Right renal pelvis (tissue), 4 donors: ENCODE measurements around the gene RALGAPA2. TPM values are rescaled to one million over a fixed set of nuclear protein-coding genes. Genes with fewer than 3 reads are reported as not detected.
A peak's percentile ranks its signal among the peaks of the same experiment; 100 is the strongest.

Experiments
- DNase-seq, 4 donors: peaks; one replicate each; pipeline ENCODE4 v3.0.0-alpha.2; 2013; ENCODE audit warnings: low read depth in 4 of 4, low spot score in 3 of 4, missing footprints in 1 of 4
- polyA plus RNA-seq, 4 donors: library from polyadenylated mRNA; unstranded; fragments of 120-200 nt; gene quantifications; one replicate each; pipeline ENCODE4 v1.2.1, GENCODE V29; 2013; ENCODE audit not compliant: insufficient read length in 4 of 4

RALGAPA2 gene
- polyA plus RNA-seq, 4 donors = 18.3 to 22.8 (median 19.5) TPM

GRCh38 chr20:20482453-20482852, 230.0 kb downstream of the RALGAPA2 start:
- no peak for DNase-seq

DNA sequence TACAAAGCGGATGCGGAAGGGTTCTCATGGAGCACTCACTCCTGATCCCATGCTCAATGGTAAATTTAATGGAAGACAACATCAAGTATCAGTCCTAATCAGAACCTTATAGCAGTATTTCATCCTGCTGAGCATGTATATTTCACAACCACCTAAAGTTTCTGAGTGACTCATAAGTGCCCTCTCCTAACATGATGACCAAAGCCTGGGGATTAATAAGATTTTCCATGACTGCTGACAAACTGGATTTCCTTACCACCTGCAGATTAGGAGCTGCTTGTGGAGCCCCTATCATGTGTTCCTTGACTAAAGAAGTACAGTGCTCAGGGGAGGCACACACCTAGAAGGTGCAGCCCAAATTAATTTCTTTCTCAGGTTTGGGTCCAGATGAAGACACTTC, 231.8 kb downstream of the RALGAPA2 start:
- no peak for DNase-seq

GRCh38 chr20:20480126-20480525, 232.3 kb downstream of the RALGAPA2 start:
- DNase-seq = no peak

DNA sequence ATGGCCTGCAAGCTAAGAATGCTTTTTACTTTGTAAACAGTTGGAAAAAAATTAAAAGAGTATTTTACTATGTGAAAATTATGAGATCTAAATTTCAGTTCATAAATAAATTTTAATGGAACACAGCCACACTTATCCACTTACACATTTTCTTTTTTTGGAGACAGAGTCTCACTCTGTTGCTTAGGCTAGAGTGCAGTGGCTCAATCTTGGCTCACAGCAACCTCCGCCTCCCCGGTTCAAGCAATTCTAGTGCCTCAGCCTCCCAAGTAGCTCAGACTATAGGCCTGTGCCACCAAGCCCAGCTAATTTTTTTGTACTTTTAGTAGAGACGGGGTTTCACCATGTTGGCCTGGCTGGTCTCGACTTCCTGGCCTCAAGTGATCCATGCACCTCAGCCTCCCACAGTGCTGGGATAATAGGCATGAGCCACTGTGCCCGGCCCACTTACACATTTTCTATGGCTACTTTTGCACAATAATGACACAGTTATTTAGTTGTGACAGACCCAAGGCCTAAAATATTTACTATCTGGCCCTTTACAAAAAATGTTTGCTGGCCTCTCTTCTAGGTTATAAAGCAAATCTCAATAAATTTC, 234.9 kb downstream of the RALGAPA2 start:
- DNase-seq = no peak

DNA sequence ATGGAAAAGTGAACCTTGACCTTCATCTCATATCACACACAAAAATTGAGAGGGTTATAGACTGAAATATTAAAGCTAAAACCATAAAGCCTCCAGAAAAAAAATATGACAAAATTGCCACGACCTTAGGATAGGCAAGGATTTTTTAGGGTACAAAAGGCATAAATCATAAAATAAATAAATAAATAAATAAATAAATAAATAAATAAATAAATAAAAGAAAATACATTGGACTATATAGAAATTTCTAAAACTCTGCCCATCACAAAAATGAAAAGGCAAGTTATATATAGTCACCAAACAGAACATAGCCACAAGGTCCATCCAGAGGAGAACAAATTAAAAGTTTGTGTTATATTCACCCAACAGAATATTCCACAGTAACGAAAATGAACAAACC, 235.9 kb downstream of the RALGAPA2 start:
- no peak for DNase-seq

DNA sequence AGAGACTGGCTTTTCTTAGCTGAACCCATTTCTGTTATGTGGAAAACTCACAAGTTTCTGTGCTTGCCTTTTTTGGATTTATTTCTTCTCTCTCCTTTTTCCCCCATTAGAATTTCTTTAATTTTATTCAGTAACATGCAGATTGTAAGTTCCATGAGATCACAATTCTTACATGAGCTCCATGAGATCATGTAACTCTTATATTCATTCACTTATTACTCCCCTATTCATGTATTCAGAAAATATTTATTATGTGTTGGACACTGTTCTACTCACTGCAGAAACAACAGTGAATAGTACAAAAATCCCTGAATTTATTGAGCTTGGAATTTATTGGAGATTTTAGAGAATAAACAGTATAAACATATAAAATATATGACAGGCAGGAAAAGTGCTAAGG, 238.8 kb downstream of the RALGAPA2 start:
- no peak for DNase-seq

DNA sequence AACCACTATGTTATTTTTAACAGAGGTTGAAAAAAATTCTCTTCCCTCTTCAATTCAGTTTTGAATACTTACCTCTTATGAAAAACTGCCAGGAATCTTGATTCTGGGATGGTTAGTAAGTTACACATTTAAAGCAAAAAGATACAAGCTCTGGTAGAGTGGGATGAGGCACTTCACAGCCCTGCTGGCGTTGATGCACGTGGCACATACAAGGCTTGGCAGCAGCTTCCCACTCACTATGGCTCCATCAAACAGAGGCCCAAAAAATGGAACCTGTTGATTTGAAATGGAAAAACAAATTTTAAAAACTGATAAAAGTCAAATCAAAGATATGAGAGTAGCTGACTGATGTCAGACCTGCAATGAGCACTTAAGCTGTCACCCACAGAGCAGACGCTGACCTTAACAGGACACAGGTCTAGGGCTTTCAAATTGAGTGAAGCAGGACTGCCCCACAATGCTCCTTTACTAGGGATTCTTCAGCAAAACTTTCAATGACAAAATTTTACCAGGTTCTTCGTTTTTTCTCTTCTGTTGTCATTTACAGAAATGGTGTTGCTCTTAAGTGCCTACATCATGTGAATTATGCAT, 239.7 kb downstream of the RALGAPA2 start:
- no peak for DNase-seq

DNA sequence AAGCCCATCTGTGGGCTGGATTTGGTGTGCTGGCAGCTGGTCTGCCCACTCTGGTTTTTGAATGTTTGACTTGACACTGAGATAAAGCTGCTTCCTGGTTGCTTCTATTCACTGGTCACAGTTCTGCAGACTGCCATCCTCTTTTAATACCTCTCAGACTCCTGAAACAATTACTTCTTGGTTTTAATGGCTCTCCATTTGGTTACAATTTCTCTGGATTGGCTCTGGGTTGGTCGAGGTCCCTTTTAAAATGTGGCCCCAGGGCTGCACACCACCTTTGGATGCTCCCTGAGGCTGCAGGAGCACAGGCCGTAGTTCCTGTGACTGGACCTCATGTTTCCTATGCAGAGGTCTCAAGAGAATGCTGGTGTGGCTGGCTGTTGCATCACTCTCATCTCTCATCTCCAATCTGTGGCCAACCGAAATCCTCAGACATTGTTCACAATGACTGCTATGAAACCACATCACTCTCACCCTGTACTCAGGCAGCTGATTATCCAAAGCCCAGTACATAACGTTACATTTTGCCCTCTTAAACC, 246.0 kb downstream of the RALGAPA2 start:
- no peak for DNase-seq

- no peak for DNase-seq
These were observed 247.2 kb downstream of the RALGAPA2 start for GRCh38 chr20:20465252-20465651.

- no peak for DNase-seq
These were observed 248.5 kb downstream of the RALGAPA2 start for GRCh38 chr20:20463933-20464374.

- DNase-seq = no peak
These were observed 250.3 kb downstream of the RALGAPA2 start for GRCh38 chr20:20462185-20462584.

GRCh38 chr20:20461551-20461950, 250.9 kb downstream of the RALGAPA2 start:
- no peak for DNase-seq

DNA sequence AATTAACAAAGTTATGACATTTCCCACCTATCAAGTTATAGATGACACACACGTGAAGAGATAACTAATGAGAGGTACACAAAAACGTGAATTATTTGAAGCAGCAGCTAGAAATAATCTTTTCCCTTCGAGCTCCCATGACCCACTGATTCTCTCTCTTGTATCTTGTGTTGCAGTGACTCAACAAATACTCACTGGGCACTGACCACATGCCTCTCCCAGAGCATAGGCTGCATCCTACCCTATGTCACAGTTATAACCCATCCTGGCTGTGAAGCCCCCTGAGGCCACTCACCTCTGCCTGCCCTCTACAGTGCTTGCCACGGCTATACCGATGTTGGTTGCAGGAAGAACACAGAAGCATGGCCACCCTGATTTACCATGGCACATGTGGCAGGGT, 252.7 kb downstream of the RALGAPA2 start:
- DNase-seq = no peak

DNA sequence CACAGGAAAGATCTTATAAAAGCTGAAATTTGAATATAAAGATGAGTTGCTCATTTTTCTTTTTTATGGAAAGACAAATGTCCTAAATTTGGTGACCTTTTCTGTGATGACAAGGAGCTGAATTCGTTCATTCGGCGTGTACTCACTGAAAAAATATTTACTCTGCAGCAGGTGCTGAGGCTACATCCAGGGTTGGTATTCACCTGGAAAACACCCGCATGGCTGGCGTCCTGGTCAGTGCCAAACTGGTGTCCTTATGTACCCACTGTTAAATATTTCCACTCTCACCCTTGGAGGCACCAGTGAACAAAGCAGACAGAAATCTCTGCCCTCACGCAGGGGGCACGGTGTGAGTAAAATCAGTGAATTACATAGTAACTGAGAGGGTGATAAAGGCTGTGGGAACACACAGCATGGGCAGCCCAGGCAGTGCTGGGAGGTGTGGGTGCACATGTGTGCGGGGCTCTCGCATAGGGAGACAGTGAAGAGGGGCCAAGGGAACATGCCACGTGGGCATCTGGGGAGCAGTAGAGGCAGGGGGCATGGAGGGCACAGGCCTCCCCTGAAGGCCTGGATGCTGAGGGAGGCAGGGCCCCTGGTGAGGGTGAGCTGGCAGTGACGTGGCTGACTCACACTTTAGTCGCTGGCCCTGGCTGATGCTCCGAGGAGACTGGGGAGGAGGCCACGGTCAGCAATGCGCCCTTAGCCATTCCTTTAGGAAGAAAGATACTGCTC, 254.9 kb downstream of the RALGAPA2 start:
- DNase-seq = no peak

DNA sequence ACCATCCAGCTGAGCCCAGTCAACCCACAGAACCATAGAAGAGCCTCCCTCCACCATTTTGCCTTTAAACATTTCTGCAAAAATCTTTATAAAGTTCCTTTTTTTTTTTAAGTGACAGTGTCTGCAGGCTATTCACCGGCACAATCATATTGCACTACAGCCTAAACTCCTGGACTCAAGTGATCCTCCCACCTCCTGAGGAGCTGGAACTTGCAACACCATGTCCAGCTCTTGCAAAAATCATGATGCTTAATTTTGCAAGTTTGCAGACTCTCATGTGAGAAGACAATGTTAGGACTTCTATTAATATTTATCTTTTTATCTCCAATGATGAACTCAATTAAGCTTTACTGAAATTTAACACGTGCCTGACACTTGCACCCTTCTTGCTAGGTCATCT, 255.7 kb downstream of the RALGAPA2 start:
- DNase-seq = no peak

GRCh38 chr20:20455926-20456325, 256.5 kb downstream of the RALGAPA2 start:
- no peak for DNase-seq

GRCh38 chr20:20454850-20455627, 257.4 kb downstream of the RALGAPA2 start:
- DNase-seq = no peak

DNA sequence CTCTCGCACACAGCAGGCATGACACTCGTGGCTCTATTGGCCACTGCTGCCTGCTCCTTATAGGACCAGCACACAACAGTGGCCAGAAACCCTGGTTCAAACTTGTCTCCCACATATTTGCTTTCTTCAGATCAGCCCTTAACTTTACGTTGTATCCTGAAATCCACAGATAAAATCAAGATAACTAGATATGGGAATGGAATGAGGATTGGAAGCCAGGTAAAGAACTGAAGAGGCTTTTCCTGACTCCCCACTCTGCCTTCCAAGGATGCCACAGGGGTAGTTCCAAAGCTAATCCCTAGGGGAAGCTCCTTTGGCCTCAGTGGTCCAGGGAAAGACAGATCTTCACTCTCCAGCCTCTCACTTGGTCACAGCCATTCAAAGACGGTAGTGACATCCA, 258.1 kb downstream of the RALGAPA2 start:
- no peak for DNase-seq

GRCh38 chr20:20452254-20452676, 260.2 kb downstream of the RALGAPA2 start:
- peak in 3 of 4 donors; percentile 10 to 13 (median 12) for DNase-seq

DNA sequence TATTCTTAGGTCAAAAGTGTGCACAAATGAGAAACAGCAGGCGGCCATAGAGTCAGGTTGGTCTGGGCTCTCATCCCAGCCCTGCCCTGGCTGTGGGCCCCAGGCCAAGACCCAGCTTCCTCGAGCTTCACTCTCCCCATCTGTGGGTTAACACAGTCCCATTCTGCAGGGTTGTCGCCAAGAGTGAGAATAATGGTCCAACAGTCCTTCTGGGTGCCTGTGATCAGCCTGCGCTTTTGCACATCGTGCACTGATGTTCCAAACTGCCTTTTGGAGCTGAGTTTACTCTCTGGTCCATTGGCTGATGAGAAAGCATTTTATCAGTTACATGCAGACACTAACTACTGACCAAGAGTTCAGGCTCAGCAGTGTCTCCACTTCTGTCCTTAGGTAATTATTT, 261.9 kb downstream of the RALGAPA2 start:
- DNase-seq = no peak

- no peak for DNase-seq
These were observed 263.6 kb downstream of the RALGAPA2 start for GRCh38 chr20:20448881-20449280.
